H1 (cell line): ENCODE measurements around the gene GLCE. TPM values are rescaled to one million over a fixed set of nuclear protein-coding genes. Genes with fewer than 3 reads are reported as not detected.

Experiments used
- CTCF ChIA-PET: fragments of 300-600 bp; sonication (Branson Sonifier 250); formaldehyde crosslinking; loops from one replicate; lab custom pipeline; 2021; ENCODE audit not compliant: partially characterized antibody; lab: Charles Lee
- POLR2A ChIA-PET: fragments of 300-600 bp; sonication (Branson Sonifier 250); formaldehyde crosslinking; loops from one replicate; lab custom pipeline; 2021; ENCODE audit warnings: inconsistent platforms; ENCODE audit not compliant: partially characterized antibody; lab: Charles Lee
- DNase-seq, 2 experiments: peaks; one replicate each; pipeline versions ENCODE4 v3.0.0 to v3.0.0-alpha.2; 2010 to 2022; ENCODE audit warnings: low spot score in 2 of 2, low read depth in 1 of 2, mixed read lengths in 1 of 2
- FAIRE-seq: peaks from 2 replicates; lab custom pipeline; 2011; peaks lifted over from hg19 to GRCh38; lab: Jason Lieb, UNC
- H2AFZ ChIP-seq: 2 replicates; pipeline ENCODE4 v1.8.1; 2012; ENCODE audit warnings: low read length, inconsistent platforms
- H2AK5ac ChIP-seq: 2 replicates; pipeline ENCODE4 v1.6.1; 2013; ENCODE audit warnings: low read depth, low read length
- H2BK120ac ChIP-seq: replicated peaks from 2 replicates; pipeline ENCODE3; 2013; ENCODE audit warnings: low read depth, low read length, inconsistent platforms
- H2BK12ac ChIP-seq: 2 replicates; pipeline ENCODE4 v1.6.1; 2013; ENCODE audit warnings: low read depth, low read length
- H2BK15ac ChIP-seq: 2 replicates; pipeline ENCODE4 v1.6.1; 2013; ENCODE audit warnings: low read length
- H2BK20ac ChIP-seq: 2 replicates; pipeline ENCODE4 v1.6.1; 2013; ENCODE audit warnings: low read length
- H2BK5ac ChIP-seq: 2 replicates; pipeline ENCODE4 v1.6.1; 2013; ENCODE audit warnings: low read depth, low read length
- H3K14ac ChIP-seq: 2 replicates; pipeline ENCODE4 v1.6.1; 2013; ENCODE audit warnings: inconsistent platforms; ENCODE audit not compliant: insufficient read length
- H3K18ac ChIP-seq: 2 replicates; pipeline ENCODE4 v1.6.1; 2013; ENCODE audit warnings: low read length; ENCODE audit errors: extremely low read depth
- H3K23ac ChIP-seq: 2 replicates; pipeline ENCODE4 v1.6.1; 2013; ENCODE audit warnings: inconsistent platforms; ENCODE audit not compliant: insufficient read length
- H3K23me2 ChIP-seq: 2 replicates; pipeline ENCODE4 v1.6.1; 2013; ENCODE audit warnings: low read depth, low read length
- H3K27ac ChIP-seq: 2 replicates; pipeline ENCODE4 v1.6.1; 2011; ENCODE audit warnings: low read depth, low read length, inconsistent platforms
- H3K27me3 ChIP-seq, 4 experiments: replicated peaks in 1 of 4; 1 replicate in 1 of 4; 2 replicates in 3 of 4; pipeline versions ENCODE4 v1.6.1 to v1.8.1; 2011 to 2013; ENCODE audit warnings: low read length in 3 of 4, mild to moderate bottlenecking in 3 of 4, inconsistent platforms in 2 of 4, mixed read lengths in 2 of 4, moderate library complexity in 1 of 4; ENCODE audit not compliant: control insufficient read depth in 3 of 4, insufficient read depth in 3 of 4; ENCODE audit errors: extremely low read depth in 1 of 4
- H3K36me3 ChIP-seq, 4 experiments: 2 replicates each; pipeline versions ENCODE4 v1.6.1 to v1.8.1; 2011 to 2013; ENCODE audit warnings: mild to moderate bottlenecking in 4 of 4, low read length in 3 of 4, moderate library complexity in 2 of 4, control low read depth in 1 of 4, inconsistent platforms in 1 of 4; ENCODE audit not compliant: insufficient read depth in 4 of 4, control insufficient read depth in 2 of 4
- H3K4ac ChIP-seq: replicated peaks from 2 replicates; pipeline ENCODE3; 2013; ENCODE audit warnings: low read length, low read depth, mixed read lengths, inconsistent platforms; ENCODE audit not compliant: insufficient read length
- H3K4me1 ChIP-seq, 4 experiments: replicated peaks in 1 of 4; 1 replicate in 1 of 4; 2 replicates in 3 of 4; pipeline versions ENCODE4 v1.6.1 to v1.8.1; 2011 to 2013; ENCODE audit warnings: low read length in 3 of 4, inconsistent platforms in 2 of 4, mixed read lengths in 1 of 4; ENCODE audit not compliant: insufficient read depth in 4 of 4, control insufficient read depth in 3 of 4
- H3K4me2 ChIP-seq, 2 experiments: 2 replicates each; pipeline versions ENCODE4 v1.6.1 to v1.8.1; 2011 to 2013; ENCODE audit warnings: low read depth in 2 of 2, low read length in 2 of 2, control low read depth in 1 of 2, inconsistent platforms in 1 of 2, mild to moderate bottlenecking in 1 of 2; ENCODE audit not compliant: insufficient read depth in 1 of 2
- H3K4me3 ChIP-seq, 4 experiments: fragments of 200-600, 300-600 bp in 1 of 4; sonication (generic), shearing (Covaris generic), sonication (Bioruptor Twin) in 1 of 4; 2 replicates each; pipeline versions ENCODE4 v1.5.1 to v1.8.1; 2011 to 2016; ENCODE audit warnings: low read length in 4 of 4, low read depth in 3 of 4, control low read depth in 2 of 4, inconsistent platforms in 2 of 4, mild to moderate bottlenecking in 2 of 4, mixed read lengths in 1 of 4, moderate library complexity in 1 of 4; ENCODE audit not compliant: insufficient read depth in 2 of 4; ENCODE audit errors: extremely low read depth in 1 of 4
- H3K56ac ChIP-seq: replicated peaks from 2 replicates; pipeline ENCODE3; 2013; ENCODE audit warnings: low read depth, mild to moderate bottlenecking, mixed read lengths, low read length, inconsistent platforms; ENCODE audit not compliant: insufficient read length
- H3K79me1 ChIP-seq: 2 replicates; pipeline ENCODE4 v1.6.1; 2013; ENCODE audit warnings: low read depth, low read length, control low read depth
- H3K79me2 ChIP-seq, 2 experiments: 2 replicates each; pipeline versions ENCODE4 v1.6.1 to v1.8.1; 2012 to 2013; ENCODE audit warnings: low read length in 2 of 2, mild to moderate bottlenecking in 2 of 2, inconsistent platforms in 1 of 2; ENCODE audit not compliant: insufficient read depth in 2 of 2, control insufficient read depth in 1 of 2
- H3K9ac ChIP-seq, 4 experiments: replicated peaks in 1 of 4; 1 replicate in 1 of 4; 2 replicates in 3 of 4; pipeline versions ENCODE4 v1.6.1 to v1.8.1; 2011 to 2013; ENCODE audit warnings: low read depth in 3 of 4, low read length in 3 of 4, control low read depth in 2 of 4, mild to moderate bottlenecking in 2 of 4, moderate library complexity in 2 of 4, inconsistent platforms in 1 of 4; ENCODE audit errors: extremely low read depth in 1 of 4
- H3K9me3 ChIP-seq, 2 experiments: 2 replicates each; pipeline versions ENCODE4 v1.6.1 to v1.8.1; 2012 to 2013; ENCODE audit warnings: mild to moderate bottlenecking in 2 of 2, moderate library complexity in 2 of 2, control low read depth in 1 of 2, inconsistent platforms in 1 of 2, low read depth in 1 of 2, low read length in 1 of 2, mixed read lengths in 1 of 2; ENCODE audit not compliant: insufficient read depth in 2 of 2
- H4K20me1 ChIP-seq, 2 experiments: replicated peaks in 1 of 2; 2 replicates each; pipeline versions ENCODE3 to v1.8.1; 2011 to 2013; ENCODE audit warnings: inconsistent platforms in 2 of 2, low read length in 2 of 2, mild to moderate bottlenecking in 1 of 2; ENCODE audit not compliant: insufficient read depth in 2 of 2, control insufficient read depth in 1 of 2
- H4K5ac ChIP-seq: 2 replicates; pipeline ENCODE4 v1.6.1; 2013; ENCODE audit warnings: low read length, low read depth, mixed read lengths, inconsistent platforms; ENCODE audit not compliant: insufficient read length
- H4K8ac ChIP-seq: 2 replicates; pipeline ENCODE4 v1.8.0; 2013; ENCODE audit warnings: mild to moderate bottlenecking, moderate library complexity, low read length, inconsistent platforms; ENCODE audit not compliant: insufficient read depth; ENCODE audit errors: extremely low read depth
- H4K91ac ChIP-seq: replicated peaks from 2 replicates; pipeline ENCODE3; 2013; ENCODE audit warnings: low read length, mixed read lengths, inconsistent platforms; ENCODE audit not compliant: insufficient read length
- RNF2 ChIP-seq: fragments of 200-900, 300-1000 bp; sonication (generic); IDR thresholded peaks from 2 replicates; pipeline ENCODE4 v1.7.1; 2016; ENCODE audit warnings: borderline replicate concordance, low read depth, mild to moderate bottlenecking, antibody characterized with exemption, low read length; ENCODE audit not compliant: poor library complexity, severe bottlenecking; ENCODE audit errors: missing control alignments
- WGBS, 2 experiments: shearing (Covaris generic) in 1 of 2; methylation state at CpG; one replicate each; pipeline versions ENCODE4 v1.1.6 to v1.1.7; 2013 to 2015; ENCODE audit warnings: low lambda C conversion rate in 2 of 2, mixed read lengths in 2 of 2, inconsistent platforms in 1 of 2, low coverage in 1 of 2, missing lambda C conversion rate in 1 of 2; ENCODE audit not compliant: insufficient replicate concordance in 2 of 2, insufficient coverage in 1 of 2, insufficient read length in 1 of 2; ENCODE audit errors: extremely low coverage in 1 of 2, missing lambda C conversion rate in 1 of 2; 5-methylcytosine and 5-hydroxymethylcytosine counted together
- polyA plus RNA-seq, 7 experiments: library from polyadenylated mRNA; depleted of rRNA in 3 of 7; stranded (reverse) in 5 of 7; unstranded in 2 of 7; fragments of >200 nt in 5 of 7; fragments of 200-250 nt in 2 of 7; gene quantifications; 1 replicate in 5 of 7; 2 replicates in 1 of 7; 4 replicates in 1 of 7; pipeline versions ENCODE4 v1.2.1 to v1.2.3, GENCODE V29; 2011 to 2013; ENCODE audit warnings: missing spikeins in 2 of 7, mixed read lengths in 2 of 7
- total RNA-seq: library from RNA; stranded (reverse); fragmentation: NEBNext Ultra II Directional; extraction: Animal tissue kit (Norgen Biotek cat#: 25700); gene quantifications from 2 replicates; pipeline ENCODE4 v1.2.1, GENCODE V29; 2021

The GLCE gene
- total and polyA plus RNA-seq, 2 of the 8 experiments (the other 6 are each of a cell fraction or from before 2014, with no cell fraction given), result 17.1 to 22.7 TPM

- no peak overlapping the region for H4K8ac ChIP-seq
- CTCF ChIA-PET, result interaction anchor here (0.9 to 1.9 kb wide), 4 partner anchors 13 to 51 kb away, joined by 3 to 5 read pairs (median 4); no protein-coding TSS in a partner anchor
- H2BK120ac ChIP-seq, result no peak overlapping the region
- H3K18ac ChIP-seq, result no peak overlapping the region
- H3K4me3 ChIP-seq, result no peak overlapping the region
- no peak overlapping the region for H3K56ac ChIP-seq
- POLR2A ChIA-PET, result interaction anchor here (0.6 to 1.4 kb wide), 3 partner anchors 11 to 212 kb away, joined by 3 read pairs; partner anchors contain the start of gene GLCE
- no peak overlapping the region for H2BK12ac ChIP-seq
- no peaks in the 10 kb centered on the region for H3K27me3 ChIP-seq
- no peak overlapping the region for H2BK5ac ChIP-seq
- no peak overlapping the region for H3K23ac ChIP-seq
- peaks cover 0 to 2% of the 10 kb centered on the region in 2 experiments for H4K20me1 ChIP-seq
- FAIRE-seq, result no peak
- H3K23me2 ChIP-seq, result no peaks in the 10 kb centered on the region; the same call in 1 of the 2 replicates
- H2BK15ac ChIP-seq, result no peak overlapping the region
- no peaks in the 10 kb centered on the region for H3K9me3 ChIP-seq
- no peak overlapping the region for H3K4me2 ChIP-seq
- H3K79me1 ChIP-seq, result no peaks in the 10 kb centered on the region; the same call in 1 of the 2 replicates
- no peaks in the 10 kb centered on the region for H3K4me1 ChIP-seq
- no peak overlapping the region for H2AK5ac ChIP-seq
- no peak for DNase-seq
- no peak overlapping the region for H2AFZ ChIP-seq
- peaks cover 0 to 2% (median 0%) of the 10 kb centered on the region in 4 experiments; a peak in 1 of 8 replicates for H3K36me3 ChIP-seq
- H4K5ac ChIP-seq, result no peak overlapping the region
- no peak for TF ChIP-seq RNF2
- H3K14ac ChIP-seq, result no peak overlapping the region
- no peak overlapping the region for H3K4ac ChIP-seq
- WGBS, 2 experiments, result 94% methylated on average over 3 of the region's 3 CpGs; no CpG with 5 or more reads in 1 of the 2 experiments
- no peak overlapping the region for H3K27ac ChIP-seq
- H3K79me2 ChIP-seq, result peaks cover 0 to 82% of the 10 kb centered on the region in 2 experiments; a peak in 2 of 4 replicates
- H4K91ac ChIP-seq, result no peak overlapping the region
- no peak overlapping the region for H2BK20ac ChIP-seq
- no peak overlapping the region for H3K9ac ChIP-seq
Observed at GRCh38 chr15:69185706-69186105, 25.3 kb downstream of the GLCE start.
